GM19468 (cell line): ENCODE measurements around the gene RNF19B.

Source experiments
- ATAC-seq: cut with Tn5 transposase; IDR thresholded peaks from one replicate; pipeline ENCODE4 v1.9.1; 2021; ENCODE audit warnings: mild to moderate bottlenecking, moderate library complexity, moderate number of reproducible peaks; ENCODE audit not compliant: unreplicated experiment; ENCODE audit errors: extremely low read depth

The RNF19B gene, protein sequence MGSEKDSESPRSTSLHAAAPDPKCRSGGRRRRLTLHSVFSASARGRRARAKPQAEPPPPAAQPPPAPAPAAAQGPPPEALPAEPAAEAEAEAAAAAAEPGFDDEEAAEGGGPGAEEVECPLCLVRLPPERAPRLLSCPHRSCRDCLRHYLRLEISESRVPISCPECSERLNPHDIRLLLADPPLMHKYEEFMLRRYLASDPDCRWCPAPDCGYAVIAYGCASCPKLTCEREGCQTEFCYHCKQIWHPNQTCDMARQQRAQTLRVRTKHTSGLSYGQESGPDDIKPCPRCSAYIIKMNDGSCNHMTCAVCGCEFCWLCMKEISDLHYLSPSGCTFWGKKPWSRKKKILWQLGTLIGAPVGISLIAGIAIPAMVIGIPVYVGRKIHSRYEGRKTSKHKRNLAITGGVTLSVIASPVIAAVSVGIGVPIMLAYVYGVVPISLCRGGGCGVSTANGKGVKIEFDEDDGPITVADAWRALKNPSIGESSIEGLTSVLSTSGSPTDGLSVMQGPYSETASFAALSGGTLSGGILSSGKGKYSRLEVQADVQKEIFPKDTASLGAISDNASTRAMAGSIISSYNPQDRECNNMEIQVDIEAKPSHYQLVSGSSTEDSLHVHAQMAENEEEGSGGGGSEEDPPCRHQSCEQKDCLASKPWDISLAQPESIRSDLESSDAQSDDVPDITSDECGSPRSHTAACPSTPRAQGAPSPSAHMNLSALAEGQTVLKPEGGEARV

DNA sequence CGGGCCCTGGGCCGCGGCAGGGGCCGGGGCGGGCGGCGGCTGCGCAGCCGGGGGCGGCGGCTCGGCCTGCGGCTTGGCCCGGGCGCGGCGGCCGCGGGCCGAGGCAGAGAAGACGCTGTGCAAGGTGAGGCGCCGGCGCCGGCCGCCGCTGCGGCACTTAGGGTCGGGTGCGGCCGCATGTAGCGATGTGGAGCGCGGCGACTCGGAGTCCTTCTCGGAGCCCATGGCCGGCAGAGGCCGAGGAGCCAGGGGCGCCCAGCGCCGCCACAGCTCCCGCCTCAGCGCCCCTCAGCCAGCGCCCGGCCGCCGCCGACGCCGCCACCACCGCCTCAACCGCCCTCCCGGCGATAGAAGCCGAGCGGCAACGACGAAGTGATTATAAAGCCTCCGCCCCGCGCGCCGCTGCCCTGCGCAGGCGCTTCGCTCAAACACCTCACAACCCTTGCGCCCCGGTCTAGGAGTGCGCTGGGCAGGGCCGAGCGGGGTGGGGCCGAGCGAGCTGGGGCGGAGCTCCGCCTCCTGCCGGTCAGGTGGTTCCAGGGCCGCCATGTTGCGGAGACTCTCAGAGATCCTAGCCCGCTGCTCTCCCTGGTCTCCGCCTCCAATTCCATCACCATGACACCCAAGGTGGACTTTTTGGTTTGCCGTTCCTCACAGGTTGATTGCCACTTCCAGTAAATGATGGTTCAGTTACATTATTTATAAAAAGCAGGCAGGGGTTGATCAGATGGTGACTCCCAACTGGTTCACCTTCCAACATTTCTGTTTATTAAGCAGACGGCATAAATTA is at the start of gene RNF19B:
Gene RNF19B, minus strand, starts transcription at position 349 of the 790 bp plus-strand sequence. Its CDS starts 124 bp downstream, at position 225.
- peak; percentile 55 for ATAC-seq

DNA sequence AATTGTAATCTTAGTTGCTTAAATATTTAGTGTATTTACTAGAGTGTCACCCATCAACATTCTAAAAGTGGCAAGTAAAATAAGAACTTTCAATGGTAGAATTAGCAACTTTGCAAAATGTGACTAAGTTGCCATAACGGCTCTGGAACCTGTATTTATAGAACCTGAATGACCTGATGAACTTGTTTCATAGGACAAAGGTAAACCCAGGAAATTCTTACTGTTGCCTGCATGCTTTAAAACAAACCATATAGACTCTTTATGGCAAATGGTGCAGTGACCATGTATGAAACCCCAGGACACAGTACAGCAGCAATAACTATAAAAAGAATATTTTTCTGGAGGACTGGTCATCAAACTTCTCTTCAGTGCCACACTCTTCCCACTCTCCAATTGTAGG is 49.2 kb upstream of the RNF19B start:
- ATAC-seq: no peak

DNA sequence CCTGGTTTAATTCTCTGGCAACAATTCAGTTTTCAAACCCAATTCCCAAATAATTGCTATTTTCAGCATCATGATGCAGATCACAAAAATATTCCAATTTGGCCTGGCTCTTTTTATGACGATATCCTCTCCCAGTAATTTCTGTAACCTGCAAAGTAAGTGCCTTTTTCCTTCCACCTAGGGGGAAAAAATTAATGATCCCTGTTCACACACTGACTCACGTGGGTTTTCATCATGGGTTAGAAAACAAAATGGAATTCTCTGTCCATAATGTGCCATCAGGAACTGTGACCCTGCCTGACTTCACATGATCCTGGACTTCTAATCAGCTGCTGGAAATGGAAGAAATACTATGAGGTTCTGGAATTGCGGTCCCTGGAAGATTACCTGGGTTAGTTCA is 47.6 kb upstream of the RNF19B start:
- no peak for ATAC-seq

GRCh38 chr1:33010932-33011731 is 46.5 kb upstream of the RNF19B start:
- ATAC-seq: no peak

- ATAC-seq: no peak
These were observed 45.0 kb upstream of the RNF19B start for GRCh38 chr1:33009561-33009960.

DNA sequence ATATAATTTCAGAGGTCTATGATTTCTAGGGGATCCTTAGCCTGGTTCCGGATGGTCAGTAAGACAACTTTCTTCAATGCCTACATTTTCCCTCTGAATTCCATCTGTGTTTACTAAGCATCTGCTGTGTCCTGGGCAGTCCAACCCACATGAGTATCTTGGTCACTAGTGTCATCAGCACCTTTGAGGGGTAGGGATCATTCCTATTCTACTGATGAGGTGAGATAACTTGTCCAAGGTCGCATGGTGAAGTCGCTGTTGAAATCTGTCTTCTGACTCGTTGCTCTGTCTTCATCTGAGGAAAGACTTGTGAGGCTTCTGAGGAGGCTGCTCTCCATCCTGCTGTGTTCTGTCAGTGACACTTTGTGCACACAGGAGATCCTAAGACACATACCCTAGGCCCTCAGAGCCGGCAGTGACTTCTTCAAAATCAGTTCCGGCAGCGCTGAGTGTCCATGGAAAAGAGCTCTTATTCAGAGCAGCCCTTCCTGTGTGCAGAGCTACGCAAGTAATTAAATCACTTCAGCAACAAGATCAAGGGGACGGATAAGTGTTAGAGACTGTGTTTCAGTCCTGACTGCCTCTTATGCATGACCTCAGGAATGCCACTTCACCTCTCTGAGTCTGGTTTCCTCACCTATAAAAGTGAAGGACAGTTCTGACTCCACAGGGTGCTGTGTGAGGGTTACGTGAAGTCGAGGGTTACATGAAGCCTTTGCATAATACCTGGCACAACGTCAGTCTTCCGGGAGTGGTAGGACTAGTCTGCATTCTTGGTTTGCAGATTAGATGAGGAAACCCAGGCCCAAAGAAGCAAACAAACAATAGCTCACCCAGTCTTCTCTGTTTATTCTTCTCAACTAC is 43.7 kb upstream of the RNF19B start:
- no peak for ATAC-seq

DNA sequence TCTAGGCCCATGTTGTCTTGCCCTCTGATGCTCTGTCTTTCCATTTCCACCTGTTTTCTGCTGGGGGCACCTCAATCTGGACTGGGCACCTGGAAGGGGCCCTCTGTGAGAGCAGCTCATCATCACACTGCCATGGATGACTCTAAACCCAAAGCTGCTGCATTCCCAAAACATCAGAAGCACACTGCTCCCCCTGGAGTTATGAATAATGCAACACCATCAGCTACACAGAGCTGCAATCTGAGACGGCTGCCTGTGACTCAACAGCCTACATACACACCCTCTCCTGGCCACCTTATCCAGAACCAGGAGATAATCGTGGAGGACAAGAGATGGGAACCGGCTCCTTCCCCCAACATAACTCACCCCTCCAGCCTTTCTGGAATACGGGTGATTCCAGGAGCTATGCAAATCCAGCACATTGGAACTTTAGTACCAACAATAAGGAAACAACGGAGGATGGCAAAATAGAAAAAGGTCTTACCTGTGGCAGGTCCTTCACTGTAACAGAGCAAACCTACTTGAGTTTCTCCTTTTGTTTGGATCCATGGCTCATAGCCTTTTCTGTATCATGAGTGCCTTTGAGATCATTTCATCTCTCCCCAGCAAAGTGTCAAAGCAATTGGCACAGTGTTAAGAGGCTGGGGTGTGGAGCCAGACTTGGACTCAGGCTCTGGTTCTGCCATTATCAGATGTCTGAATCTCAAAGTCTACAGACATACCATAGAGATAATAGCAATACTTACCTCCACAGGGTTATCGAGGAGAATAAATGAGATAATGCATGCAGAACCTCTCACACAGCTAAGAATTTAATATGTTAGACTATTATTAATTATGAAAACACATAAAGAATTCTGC is 42.8 kb upstream of the RNF19B start:
- ATAC-seq: no peak

GRCh38 chr1:33005838-33006421 is 41.3 kb upstream of the RNF19B start:
- ATAC-seq: no peak

DNA sequence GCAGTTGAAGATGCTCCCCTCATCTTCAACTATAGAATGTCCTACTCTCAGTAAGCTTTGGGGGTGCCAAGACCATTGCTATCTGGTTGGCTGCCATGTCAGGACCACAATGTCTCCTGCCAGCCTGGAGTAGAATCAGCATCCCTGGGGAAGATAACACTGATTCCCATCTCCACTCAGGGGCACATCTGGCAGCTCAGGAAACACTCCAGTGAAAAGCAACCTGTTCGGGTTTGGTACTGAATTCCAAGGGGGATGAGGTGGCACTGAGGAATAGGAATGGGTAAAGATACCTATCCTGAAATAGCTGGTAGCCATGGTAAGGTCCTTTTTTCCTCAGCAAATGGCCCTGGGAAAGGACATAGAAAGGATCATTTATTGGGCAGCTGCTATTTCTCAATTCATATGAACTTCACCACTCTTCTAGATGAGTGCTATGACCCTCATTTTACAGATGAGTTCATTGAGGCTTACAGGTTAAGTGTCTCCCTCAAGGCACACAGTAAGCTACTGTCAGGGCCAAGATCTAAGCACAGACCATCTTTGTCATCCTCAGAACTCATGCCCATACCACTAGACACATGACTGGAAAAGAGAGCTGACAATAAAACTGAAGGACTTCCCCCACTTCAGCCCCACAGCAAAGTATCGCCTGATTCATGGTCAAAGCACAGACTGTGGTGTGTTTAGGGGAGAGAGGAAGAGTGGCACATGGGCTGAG is 40.7 kb upstream of the RNF19B start:
- ATAC-seq: no peak

GRCh38 chr1:33004613-33005012 is 40.0 kb upstream of the RNF19B start:
- no peak for ATAC-seq

DNA sequence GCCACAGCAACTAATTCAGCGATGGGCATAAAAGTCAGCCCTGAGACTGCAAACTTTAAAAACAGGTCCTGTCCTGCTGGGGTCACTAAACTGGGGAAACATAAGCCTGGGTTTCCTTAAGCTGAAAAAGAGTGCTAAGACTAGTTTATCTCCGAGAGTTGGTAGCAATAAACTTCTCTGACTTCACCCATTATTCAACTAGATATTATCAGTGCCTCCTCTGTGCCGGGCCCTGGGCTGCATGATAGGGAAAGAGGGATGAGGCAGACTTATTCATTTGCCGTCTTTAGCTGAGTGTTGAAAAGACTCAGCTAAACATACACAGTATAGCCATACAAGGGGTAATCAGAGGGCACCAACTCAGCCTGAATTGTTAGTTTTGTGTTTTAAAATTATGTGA is 39.0 kb upstream of the RNF19B start:
- no peak for ATAC-seq

DNA sequence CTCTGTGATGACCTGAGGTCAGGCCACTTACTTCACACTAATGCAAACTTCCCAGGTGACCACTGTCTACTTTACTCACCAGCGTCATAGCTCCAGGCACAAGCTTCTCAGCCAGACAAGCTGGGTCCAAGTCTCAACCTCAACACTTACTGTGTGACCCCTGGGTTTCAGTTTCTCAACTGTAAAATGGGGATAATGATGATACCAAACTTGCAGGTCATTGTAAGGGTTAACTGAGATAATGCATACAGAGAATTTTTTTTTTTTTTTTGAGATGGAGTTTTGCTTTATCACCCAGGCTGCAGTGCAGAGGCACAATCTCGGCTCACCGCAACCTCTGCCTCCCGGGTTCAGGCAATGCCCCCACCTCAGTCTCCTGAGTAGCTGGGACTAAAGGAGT is 37.4 kb upstream of the RNF19B start:
- no peak for ATAC-seq

GRCh38 chr1:33001282-33001681 is 36.7 kb upstream of the RNF19B start:
- no peak for ATAC-seq

DNA sequence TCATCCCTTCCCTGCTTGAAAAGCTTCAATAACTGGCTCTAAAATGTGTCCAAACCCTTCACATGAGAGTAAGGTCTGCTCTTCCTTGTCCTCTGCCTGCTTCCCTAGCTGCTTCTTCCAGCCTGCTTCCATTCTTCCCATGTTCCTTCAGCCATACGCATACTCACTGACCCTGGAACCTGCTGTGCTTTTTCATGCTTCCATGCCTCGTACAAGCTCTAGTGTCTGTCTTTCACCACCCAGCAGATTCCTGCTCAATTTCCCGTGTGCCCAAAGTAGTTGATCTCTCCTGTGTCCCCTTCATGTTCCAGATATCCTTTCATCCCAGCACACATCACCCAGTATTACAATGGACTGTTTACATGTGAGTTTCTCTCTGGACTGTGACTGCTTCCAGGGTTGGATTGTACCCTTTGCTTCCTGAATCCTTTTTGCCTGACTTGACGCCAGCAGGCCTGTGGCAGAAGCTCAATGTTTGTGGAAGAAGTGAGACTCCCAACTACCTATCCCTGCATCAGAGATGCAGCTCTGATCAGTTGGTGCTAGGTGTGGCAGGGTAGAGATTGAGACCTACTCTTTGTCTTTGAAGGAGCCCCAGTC is 35.9 kb upstream of the RNF19B start:
- ATAC-seq: no peak

- ATAC-seq: no peak
These were observed 34.4 kb upstream of the RNF19B start for GRCh38 chr1:32998997-32999396.

- ATAC-seq: no peak
These were observed 33.5 kb upstream of the RNF19B start for GRCh38 chr1:32998064-32998463.

DNA sequence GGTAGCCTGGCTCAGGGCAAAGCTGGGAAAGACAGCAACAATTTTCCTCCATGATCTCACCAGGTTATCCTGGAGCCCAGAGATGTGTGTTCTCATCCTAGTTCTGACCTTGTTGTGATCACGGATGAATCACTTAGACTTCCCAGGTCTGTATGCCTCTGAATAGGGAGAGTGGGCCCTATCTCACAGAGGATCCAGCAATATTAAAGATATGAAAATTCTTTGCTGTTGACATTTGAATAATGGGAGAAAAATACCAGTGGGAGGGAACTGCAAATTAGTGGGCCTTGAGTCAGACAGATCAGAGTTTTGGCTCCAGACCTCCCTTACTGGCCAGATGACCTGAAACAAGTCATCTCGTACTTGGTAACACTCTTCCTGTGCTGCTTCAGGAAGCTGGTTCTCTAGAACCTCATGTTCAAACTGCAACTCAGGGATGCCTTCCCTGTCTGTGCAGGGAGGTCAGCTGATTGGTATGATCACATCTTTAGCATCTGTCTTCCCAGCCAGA is 32.8 kb upstream of the RNF19B start:
- no peak for ATAC-seq
